NCI-H69 (cell line): ENCODE data around the gene RASSF8.
"Not testable (repeated sequence)": the region's sequence is repeated elsewhere in the genome, so short reads cannot be mapped to it uniquely, and the experiment has no call there.

Experiments used
- DNase-seq: peaks from one replicate; lab custom pipeline; 2025; lab: John Stamatoyannopoulos, UW

Gene RASSF8

GRCh38 chr12:26029736-26030022, 71.2 kb downstream of the RASSF8 start:
- DNase-seq, result no peak

GRCh38 chr12:26030371-26030770, 71.9 kb downstream of the RASSF8 start:
- DNase-seq, result no peak

GRCh38 chr12:26031318-26031717, 72.8 kb downstream of the RASSF8 start:
- no peak for DNase-seq

- no peak for DNase-seq
Observed at GRCh38 chr12:26031827-26032226, 73.3 kb downstream of the RASSF8 start.

GRCh38 chr12:26032290-26032689, 73.8 kb downstream of the RASSF8 start:
- no peak for DNase-seq

GRCh38 chr12:26032719-26033241, 74.3 kb downstream of the RASSF8 start:
- DNase-seq, result peak; percentile 65

GRCh38 chr12:26034371-26035142, 76.1 kb downstream of the RASSF8 start:
- DNase-seq, result no peak

GRCh38 chr12:26036877-26037276, 78.4 kb downstream of the RASSF8 start:
- DNase-seq, result no peak

- no peak for DNase-seq
Observed at GRCh38 chr12:26037615-26038220, 79.2 kb downstream of the RASSF8 start.

- no peak for DNase-seq
Observed at GRCh38 chr12:26042645-26043044, 84.2 kb downstream of the RASSF8 start.

GRCh38 chr12:26043135-26044006, 84.9 kb downstream of the RASSF8 start:
- DNase-seq, result no peak

GRCh38 chr12:26044007-26044394, 85.5 kb downstream of the RASSF8 start:
- no peak for DNase-seq

GRCh38 chr12:26044592-26044991, 86.1 kb downstream of the RASSF8 start:
- no peak for DNase-seq

- DNase-seq, result no peak
Observed at GRCh38 chr12:26046203-26046602, 87.7 kb downstream of the RASSF8 start.

GRCh38 chr12:26046906-26047305, 88.4 kb downstream of the RASSF8 start:
- no peak for DNase-seq

- no peak for DNase-seq
Observed at GRCh38 chr12:26047401-26048226, 89.1 kb downstream of the RASSF8 start.

GRCh38 chr12:26052652-26053051, 94.2 kb downstream of the RASSF8 start:
- no peak for DNase-seq

GRCh38 chr12:26054383-26054782, 95.9 kb downstream of the RASSF8 start:
- DNase-seq, result no peak

GRCh38 chr12:26055087-26055486, 96.6 kb downstream of the RASSF8 start:
- no peak for DNase-seq

- peak; percentile 19 for DNase-seq
Observed at GRCh38 chr12:26056335-26056734, 97.9 kb downstream of the RASSF8 start.

- DNase-seq, result not testable (repeated sequence)
Observed at GRCh38 chr12:26057271-26057670, 98.8 kb downstream of the RASSF8 start.

GRCh38 chr12:26058308-26058707, 99.8 kb downstream of the RASSF8 start:
- DNase-seq, result no peak
